Loucy (cell line): ENCODE results near the gene ERG28.

Experiments
- H2AFZ ChIP-seq: fragments of 200-600 bp; sonication (generic); 2 replicates; pipeline ENCODE4 v1.6.0; 2016; ENCODE audit warnings: antibody characterized with exemption, mild to moderate bottlenecking, low read length, moderate library complexity
- H3F3A ChIP-seq: fragments of 200-600 bp; 2 replicates; pipeline ENCODE4 v1.6.0; 2016; ENCODE audit warnings: antibody characterized with exemption, low read depth, mild to moderate bottlenecking
- H3K27me3 ChIP-seq: fragments of 200-600 bp; sonication (generic); 2 replicates; pipeline ENCODE4 v1.6.1; 2014; ENCODE audit warnings: low read length, mild to moderate bottlenecking; ENCODE audit not compliant: insufficient read depth, poor library complexity, severe bottlenecking
- H3K36me3 ChIP-seq: fragments of 200-600 bp; sonication (generic); 2 replicates; pipeline ENCODE4 v1.6.1; 2016; ENCODE audit warnings: low read length; ENCODE audit not compliant: insufficient read depth
- H3K4me1 ChIP-seq: fragments of 200-600 bp; sonication (generic); 2 replicates; pipeline ENCODE4 v1.5.1; 2014; ENCODE audit warnings: low read length, mild to moderate bottlenecking; ENCODE audit not compliant: insufficient read depth, poor library complexity, severe bottlenecking
- H3K4me2 ChIP-seq: fragments of 200-600 bp; sonication (generic); 2 replicates; pipeline ENCODE4 v1.6.0; 2014; ENCODE audit warnings: antibody characterized with exemption, low read length, low read depth, mild to moderate bottlenecking; ENCODE audit not compliant: poor library complexity, severe bottlenecking
- H3K4me3 ChIP-seq: fragments of 200-600 bp; sonication (generic); 2 replicates; pipeline ENCODE4 v1.5.1; 2014; ENCODE audit warnings: low read length, mild to moderate bottlenecking, mixed read lengths; ENCODE audit not compliant: poor library complexity, severe bottlenecking
- H3K79me2 ChIP-seq: fragments of 200-600 bp; sonication (generic); 2 replicates; pipeline ENCODE4 v1.6.1; 2014; ENCODE audit warnings: low read length; ENCODE audit not compliant: insufficient read depth
- H3K9ac ChIP-seq: fragments of 200-600 bp; sonication (generic); 2 replicates; pipeline ENCODE4 v1.6.0; 2014; ENCODE audit warnings: mild to moderate bottlenecking, low read depth, low read length, moderate library complexity; ENCODE audit not compliant: poor library complexity, severe bottlenecking
- H3K9me2 ChIP-seq: fragments of 200-600 bp; sonication (generic); replicated peaks from 2 replicates; pipeline ENCODE4 v1.6.1; 2016; ENCODE audit warnings: low read depth, low read length, mixed read lengths
- H3K9me3 ChIP-seq: fragments of 200-600 bp; sonication (generic); 2 replicates; pipeline ENCODE4 v1.6.1; 2014; ENCODE audit warnings: mild to moderate bottlenecking, antibody characterized with exemption, low read length, low read depth; ENCODE audit not compliant: insufficient read depth
- H4K20me1 ChIP-seq: fragments of 200-600 bp; sonication (generic); 2 replicates; pipeline ENCODE4 v1.6.0; 2014; ENCODE audit warnings: antibody characterized with exemption, low read length, mild to moderate bottlenecking; ENCODE audit not compliant: insufficient read depth, poor library complexity, severe bottlenecking
- CTCF ChIP-seq: fragments of 200-600 bp; sonication (generic); conservative IDR thresholded peaks from 2 replicates; pipeline ENCODE4 v1.5.1; 2014; ENCODE audit warnings: mild to moderate bottlenecking, antibody characterized with exemption, low read length
- EZH2phosphoT487 ChIP-seq: fragments of 200-600 bp; IDR thresholded peaks from 2 replicates; pipeline ENCODE4 v1.6.1; 2018; ENCODE audit warnings: antibody characterized with exemption, mild to moderate bottlenecking, moderate library complexity, borderline replicate concordance

Gene ERG28

GRCh38 chr14:75650253-75651058 lies 10.2 kb downstream of the ERG28 start:
- H3K36me3 ChIP-seq = peaks cover 44% of the 10 kb centered on the region; the same call in 1 of the 2 replicates

GRCh38 chr14:75649773-75650172 lies 10.9 kb downstream of the ERG28 start:
- Histone ChIP-seq H3K36me3 (peaks cover 43% of the 10 kb centered on the region; the same call in 1 of the 2 replicates), H2AFZ (no peak overlapping the region), H3K9me3 (no peaks in the 10 kb centered on the region), H3K9me2 (no peaks in the 10 kb centered on the region), H3K4me1 (no peaks in the 10 kb centered on the region), H3K4me3 (no peak overlapping the region), H3K27me3 (no peaks in the 10 kb centered on the region), H3F3A (no peaks in the 10 kb centered on the region), H3K79me2 (no peaks in the 10 kb centered on the region), H3K9ac (no peak overlapping the region), H4K20me1 (no peaks in the 10 kb centered on the region), H3K4me2 (no peak overlapping the region)
- no peak for TF ChIP-seq EZH2phosphoT487
- no peak for TF ChIP-seq CTCF

More at GRCh38 chr14:75650253-75651058, 10.2 kb downstream of the ERG28 start:
- no peak overlapping the region for H3K4me3 ChIP-seq
- no peak overlapping the region for H3K4me2 ChIP-seq
- no peak overlapping the region for H2AFZ ChIP-seq
- H3K4me1 ChIP-seq = no peaks in the 10 kb centered on the region
- no peak for TF ChIP-seq EZH2phosphoT487
- TF ChIP-seq CTCF = no peak
- no peak overlapping the region for H3K9ac ChIP-seq
- H3K9me2 ChIP-seq = no peaks in the 10 kb centered on the region
- H3K79me2 ChIP-seq = no peaks in the 10 kb centered on the region
- H3K27me3 ChIP-seq = no peaks in the 10 kb centered on the region
- no peaks in the 10 kb centered on the region for H3K9me3 ChIP-seq
- H3F3A ChIP-seq = no peaks in the 10 kb centered on the region
- no peaks in the 10 kb centered on the region for H4K20me1 ChIP-seq

GRCh38 chr14:75649337-75649736 lies 11.3 kb downstream of the ERG28 start:
- Histone ChIP-seq H3F3A (no peaks in the 10 kb centered on the region), H2AFZ (no peak overlapping the region), H3K9me2 (no peaks in the 10 kb centered on the region), H3K79me2 (no peaks in the 10 kb centered on the region), H3K36me3 (peaks cover 39% of the 10 kb centered on the region; the same call in 1 of the 2 replicates), H3K27me3 (no peaks in the 10 kb centered on the region), H3K9ac (no peak overlapping the region), H3K9me3 (no peaks in the 10 kb centered on the region), H3K4me3 (no peak overlapping the region), H3K4me1 (no peaks in the 10 kb centered on the region), H3K4me2 (no peak overlapping the region), H4K20me1 (no peaks in the 10 kb centered on the region)
- TF ChIP-seq CTCF = no peak
- TF ChIP-seq EZH2phosphoT487 = no peak
